HG03342 (cell line): ENCODE results near the gene SLCO2A1.

Source experiments
- ATAC-seq: cut with Tn5 transposase; IDR thresholded peaks from one replicate; pipeline ENCODE4 v1.9.1; 2021; ENCODE audit warnings: mild to moderate bottlenecking, moderate library complexity; ENCODE audit not compliant: unreplicated experiment

The SLCO2A1 gene

DNA sequence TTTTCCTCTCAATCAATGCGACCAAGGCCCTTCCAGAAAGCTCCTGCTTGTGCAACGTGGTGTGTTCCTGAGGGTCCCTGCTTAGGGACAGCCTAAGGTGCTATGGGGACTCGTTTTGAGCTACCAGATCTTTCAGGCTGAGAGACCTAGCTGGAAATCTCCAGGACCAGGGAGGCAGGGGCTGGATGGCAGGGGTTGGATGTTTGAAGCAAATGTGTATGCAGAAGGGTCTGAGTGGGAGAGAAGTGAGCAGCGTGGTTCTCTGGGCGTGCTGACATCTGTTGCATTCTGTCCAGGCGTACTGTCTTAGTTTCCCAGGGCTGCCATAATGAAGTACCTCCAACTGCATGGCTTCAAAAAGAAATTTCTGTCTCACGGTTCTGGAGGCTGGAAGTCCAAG lies 31.7 kb upstream of the SLCO2A1 start:
- no peak for ATAC-seq

DNA sequence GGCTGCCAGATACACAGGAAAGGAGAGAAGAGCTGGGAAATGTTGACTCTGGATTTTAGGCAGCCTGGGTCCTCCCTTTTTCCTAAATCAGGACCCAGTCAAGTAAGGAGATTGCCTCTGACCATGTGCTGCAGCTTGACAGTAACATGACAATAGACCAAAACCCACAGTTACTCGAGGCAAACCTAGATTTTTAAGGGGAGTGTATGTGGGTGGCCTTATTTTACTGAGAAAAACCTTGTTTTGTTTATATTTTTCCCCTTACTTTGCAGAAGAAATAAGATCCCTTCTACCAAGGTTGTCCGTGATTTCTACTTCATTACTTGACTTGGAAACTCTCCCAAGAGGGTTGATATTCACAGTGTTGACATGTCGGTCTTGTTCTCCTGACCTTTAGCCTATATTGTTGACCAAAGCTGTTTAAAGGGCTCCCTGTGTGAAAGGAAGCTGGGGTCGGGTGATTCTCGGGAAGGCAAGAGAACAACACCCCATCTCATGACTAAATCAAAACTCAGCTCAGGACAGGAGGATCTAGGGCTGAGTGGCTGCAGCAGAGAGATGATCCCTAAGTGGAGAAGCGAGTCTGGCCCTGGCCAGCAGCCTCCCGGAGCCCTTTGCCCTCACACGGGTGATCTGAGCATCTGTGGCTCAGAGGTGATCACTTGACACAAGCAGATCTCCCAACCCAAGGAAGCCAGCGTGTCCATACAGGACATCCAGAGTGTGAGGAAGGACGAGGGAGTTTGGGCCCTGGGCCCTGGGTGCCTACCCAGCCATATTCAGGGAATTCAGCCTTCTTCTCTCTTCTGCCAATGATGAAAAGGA lies 31.0 kb upstream of the SLCO2A1 start:
- ATAC-seq, result no peak

GRCh38 chr3:134059671-134060560 lies 30.2 kb upstream of the SLCO2A1 start:
- no peak for ATAC-seq

DNA sequence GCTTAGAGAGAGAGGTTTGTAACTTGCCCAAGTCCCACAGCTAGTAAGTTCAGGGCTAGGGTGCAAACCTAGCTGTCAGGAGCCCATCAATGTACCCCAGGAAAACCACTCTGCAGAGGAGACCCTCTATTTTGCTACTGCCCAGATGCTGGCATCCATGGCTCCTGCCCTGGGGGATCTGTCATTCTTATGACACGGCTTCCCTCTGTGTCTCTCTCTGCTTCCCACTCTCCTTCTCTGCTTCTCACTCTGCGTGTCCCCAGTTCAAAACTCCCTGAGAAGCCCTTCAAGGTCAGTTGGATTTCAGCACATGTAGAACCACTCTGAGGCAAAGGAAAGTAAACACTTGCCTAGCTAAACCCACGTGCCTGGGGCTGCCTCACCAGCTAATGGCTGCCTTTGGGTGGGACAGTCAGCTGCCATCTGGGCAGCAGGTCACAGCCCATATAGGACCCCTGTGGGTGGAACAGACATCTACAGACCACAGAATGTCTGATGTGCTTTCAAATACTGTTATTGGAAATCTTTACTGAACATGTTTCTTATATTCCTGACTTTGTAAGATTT lies 29.4 kb upstream of the SLCO2A1 start:
- ATAC-seq, result no peak

GRCh38 chr3:134057654-134058110 lies 28.0 kb upstream of the SLCO2A1 start:
- ATAC-seq, result no peak

GRCh38 chr3:134057006-134057653 lies 27.4 kb upstream of the SLCO2A1 start:
- ATAC-seq, result no peak

- no peak for ATAC-seq
Measured at GRCh38 chr3:134056464-134056891, 26.8 kb upstream of the SLCO2A1 start.

DNA sequence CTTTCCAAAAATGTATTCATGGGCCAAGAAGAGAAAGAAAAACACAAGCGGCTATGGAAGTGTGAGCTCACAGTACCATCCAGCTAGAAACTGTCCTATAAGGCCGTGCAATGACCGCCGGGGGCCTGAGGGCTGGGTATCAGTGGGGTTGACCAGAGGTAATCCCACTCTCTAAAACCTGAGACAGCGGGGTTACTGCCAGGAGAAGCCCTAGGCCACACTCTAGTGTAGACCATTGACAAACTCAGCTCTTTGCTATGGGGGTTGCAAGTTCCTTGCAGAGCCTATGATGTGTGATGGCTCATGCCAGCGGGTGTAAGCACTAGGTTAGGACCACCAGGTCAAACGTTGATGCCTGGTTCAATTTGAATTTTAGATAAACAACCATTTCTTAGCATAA lies 25.9 kb upstream of the SLCO2A1 start:
- no peak for ATAC-seq

DNA sequence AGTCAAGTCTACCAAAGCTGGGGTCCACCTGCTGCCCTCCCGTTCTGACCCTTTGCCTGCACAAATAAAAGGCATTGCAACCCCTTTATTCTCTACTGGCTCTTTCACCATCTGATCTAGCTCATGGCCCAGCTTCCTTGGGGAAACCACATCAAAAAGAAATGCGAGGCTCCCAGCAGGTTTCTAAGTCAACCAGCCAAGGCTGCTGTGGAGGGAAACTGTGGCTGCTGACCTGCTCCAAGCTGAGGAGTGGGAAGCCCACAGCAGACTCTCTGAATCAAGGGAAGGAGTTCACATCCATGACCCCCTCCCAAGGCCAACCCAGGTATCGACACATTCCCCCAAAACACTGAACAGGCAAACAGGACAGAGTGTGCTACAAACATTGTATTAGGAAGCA lies 25.2 kb upstream of the SLCO2A1 start:
- ATAC-seq, result no peak

DNA sequence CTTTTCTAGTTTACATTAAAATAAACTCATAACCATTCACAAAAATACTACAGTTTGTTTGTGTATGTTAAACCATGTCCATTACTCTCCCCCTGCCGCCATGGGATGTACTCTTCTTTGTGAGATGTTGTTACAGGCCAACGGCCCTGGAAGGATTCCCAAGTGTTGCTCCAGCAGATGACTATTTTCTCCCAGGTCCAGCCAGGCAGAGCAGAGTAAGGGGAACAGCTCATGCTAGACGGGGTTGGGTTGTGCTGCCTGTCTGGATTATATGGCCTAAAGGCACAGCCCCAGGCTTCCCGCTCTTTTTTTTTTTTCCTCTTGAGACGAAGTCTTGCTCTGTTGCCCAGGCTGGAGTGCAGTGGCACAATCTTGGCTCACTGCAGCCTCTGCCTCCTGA lies 24.5 kb upstream of the SLCO2A1 start:
- no peak for ATAC-seq

DNA sequence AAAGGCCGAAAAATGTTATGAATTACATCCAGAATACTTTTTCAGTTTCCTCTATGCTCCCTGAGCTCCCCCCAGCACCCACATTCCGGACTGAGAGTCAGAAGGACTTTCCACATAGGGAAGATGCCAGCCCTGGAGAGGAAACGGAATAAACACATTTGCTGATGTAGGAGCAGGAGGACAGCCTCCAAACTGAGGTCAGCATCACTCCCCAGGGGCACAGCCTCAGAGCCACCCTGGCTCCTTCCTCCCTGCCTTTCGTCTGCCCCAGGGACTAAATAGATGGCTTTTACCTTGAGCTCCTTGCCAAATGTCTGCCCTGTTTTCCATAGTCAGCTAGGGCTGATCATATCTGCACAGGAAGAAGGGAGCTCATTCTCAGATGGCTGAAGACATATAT lies 22.6 kb upstream of the SLCO2A1 start:
- no peak for ATAC-seq

DNA sequence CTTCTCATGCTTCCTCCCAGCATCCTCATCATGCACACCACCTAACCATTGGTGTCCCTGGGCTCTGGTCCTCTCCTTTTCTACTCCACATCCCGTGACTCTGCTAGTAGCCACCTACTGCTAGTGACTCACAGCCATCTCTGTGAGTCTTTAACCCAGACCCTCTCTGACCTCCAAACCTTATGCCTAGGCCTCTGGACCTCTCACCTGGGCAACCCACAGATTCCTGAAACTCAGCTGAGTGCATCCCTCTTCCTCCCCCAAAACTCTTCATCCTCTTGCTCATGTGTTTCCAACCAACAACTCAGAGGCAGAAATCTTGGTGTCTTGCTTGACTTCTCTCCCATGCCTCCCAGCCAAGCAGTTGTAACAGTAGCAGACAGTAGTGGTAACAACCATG lies 20.0 kb upstream of the SLCO2A1 start:
- no peak for ATAC-seq

- ATAC-seq, result no peak
Measured at GRCh38 chr3:134048278-134048996, 18.7 kb upstream of the SLCO2A1 start.

DNA sequence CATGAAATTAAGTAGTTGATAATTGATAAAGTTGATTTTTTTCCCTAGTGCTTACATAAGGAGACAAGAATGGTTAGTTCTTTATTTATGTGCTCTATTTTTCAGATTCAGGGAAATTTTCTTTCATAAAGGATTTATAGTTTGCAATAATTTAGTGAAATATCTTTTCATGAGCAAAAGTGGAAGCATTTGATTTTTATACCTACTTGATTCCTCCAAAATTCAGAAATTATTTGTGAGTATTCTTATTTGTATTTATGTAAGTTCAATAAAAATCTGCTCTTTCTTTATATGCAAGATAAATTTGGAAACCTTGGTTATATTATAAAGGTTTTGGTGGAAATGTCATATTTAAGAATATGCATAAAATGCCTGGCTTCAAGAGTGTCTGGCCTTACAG lies 14.7 kb upstream of the SLCO2A1 start:
- ATAC-seq, result no peak

GRCh38 chr3:134040066-134040465 lies 10.3 kb upstream of the SLCO2A1 start:
- no peak for ATAC-seq

- no peak for ATAC-seq
Measured at GRCh38 chr3:134039161-134039862, 9.6 kb upstream of the SLCO2A1 start.

GRCh38 chr3:134038716-134039115 lies 9.0 kb upstream of the SLCO2A1 start:
- ATAC-seq, result no peak

- no peak for ATAC-seq
Measured at GRCh38 chr3:134038071-134038491, 8.4 kb upstream of the SLCO2A1 start.

GRCh38 chr3:134037168-134037567 lies 7.4 kb upstream of the SLCO2A1 start:
- no peak for ATAC-seq

- no peak for ATAC-seq
Measured at GRCh38 chr3:134036291-134036690, 6.6 kb upstream of the SLCO2A1 start.
